Endothelial cell of umbilical vein (primary cell): Measurements from ENCODE around the gene ANGPTL2. TPM values are rescaled to one million over a fixed set of nuclear protein-coding genes. Genes with fewer than 3 reads are reported as not detected.

Experiments used
- BruUV-seq: library from RNA; stranded (reverse); fragments of 400-500 nt; replicated peaks from 2 replicates; lab custom pipeline; 2021; lab: Mats Ljungman, UMichigan
- CTCF ChIA-PET: fragments of 300-600, 350-600 bp; sonication (Branson Sonifier 250); formaldehyde crosslinking; loops from one replicate; lab custom pipeline; 2021; ENCODE audit warnings: antibody characterized with exemption, inconsistent platforms; lab: Charles Lee
- POLR2A ChIA-PET: fragments of 300-600, 350-600 bp; sonication (Branson Sonifier 250); formaldehyde crosslinking; loops from one replicate; lab custom pipeline; 2021; ENCODE audit warnings: antibody characterized with exemption, inconsistent platforms; lab: Charles Lee
- DNase-seq: peaks from one replicate; pipeline ENCODE4 v3.0.0-alpha.2; 2011; ENCODE audit warnings: low read depth, low spot score
- FAIRE-seq: peaks from 2 replicates; lab custom pipeline; 2011; peaks lifted over from hg19 to GRCh38; lab: Jason Lieb, UNC
- H2AFZ ChIP-seq: 2 replicates; pipeline ENCODE4 v1.6.0; 2012; ENCODE audit warnings: low read depth, low read length, control low read depth, inconsistent platforms
- H3K27ac ChIP-seq: 2 replicates; pipeline ENCODE4 v1.5.1; 2011; ENCODE audit warnings: low read depth, mild to moderate bottlenecking, control low read depth, low read length, moderate library complexity; ENCODE audit not compliant: insufficient read depth
- H3K27me3 ChIP-seq, 2 experiments: 2 replicates each; pipeline versions ENCODE4 v1.6.0 to v1.6.1; 2011; ENCODE audit warnings: low read length in 2 of 2, mixed read lengths in 1 of 2; ENCODE audit not compliant: control insufficient read depth in 2 of 2, insufficient read depth in 2 of 2
- H3K36me3 ChIP-seq, 2 experiments: 2 replicates in 1 of 2; 3 replicates in 1 of 2; pipeline ENCODE4 v1.5.1; 2011; ENCODE audit warnings: low read length in 2 of 2, mild to moderate bottlenecking in 1 of 2, moderate library complexity in 1 of 2; ENCODE audit not compliant: control insufficient read depth in 2 of 2, insufficient read depth in 2 of 2; ENCODE audit errors: extremely low read depth in 1 of 2
- H3K4me1 ChIP-seq: 3 replicates; pipeline ENCODE4 v1.5.1; 2011; ENCODE audit warnings: mild to moderate bottlenecking, low read length; ENCODE audit not compliant: control insufficient read depth, insufficient read depth; ENCODE audit errors: extremely low read depth
- H3K4me2 ChIP-seq: 2 replicates; pipeline ENCODE4 v1.6.1; 2011; ENCODE audit warnings: low read length, control low read depth, mixed read lengths; ENCODE audit not compliant: insufficient read depth
- H3K4me3 ChIP-seq, 3 experiments: fragments of 200-600 bp in 1 of 3; sonication (generic), shearing (Covaris generic) in 1 of 3; replicated peaks in 1 of 3; 2 replicates each; pipeline ENCODE4 v1.5.1; 2011 to 2016; ENCODE audit warnings: control low read depth in 3 of 3, low read length in 3 of 3, mild to moderate bottlenecking in 2 of 3, inconsistent platforms in 1 of 3, low read depth in 1 of 3, moderate library complexity in 1 of 3; ENCODE audit not compliant: insufficient read depth in 1 of 3
- H3K79me2 ChIP-seq: 2 replicates; pipeline ENCODE4 v1.6.0; 2012; ENCODE audit warnings: low read length, inconsistent platforms; ENCODE audit not compliant: control insufficient read depth, insufficient read depth
- H3K9ac ChIP-seq: replicated peaks from 2 replicates; pipeline ENCODE3; 2011; ENCODE audit warnings: low read length, control low read depth; ENCODE audit not compliant: insufficient read depth; ENCODE audit errors: extremely low read depth
- H3K9me1 ChIP-seq: replicated peaks from 3 replicates; pipeline ENCODE4 v1.6.0; 2011; ENCODE audit warnings: mild to moderate bottlenecking, low read length; ENCODE audit not compliant: control insufficient read depth, insufficient read depth; ENCODE audit errors: extremely low read depth
- H3K9me3 ChIP-seq: replicated peaks from 2 replicates; pipeline ENCODE4 v1.5.1; 2012; ENCODE audit warnings: low read length, inconsistent platforms; ENCODE audit not compliant: control insufficient read depth, insufficient read depth
- H4K20me1 ChIP-seq: replicated peaks from 2 replicates; pipeline ENCODE3; 2011; ENCODE audit warnings: mild to moderate bottlenecking, low read length; ENCODE audit not compliant: control insufficient read depth, insufficient read depth; ENCODE audit errors: extremely low read depth
- CTCF ChIP-seq, 2 donors: IDR thresholded peaks; 1 replicate in 1 of 2; 2 replicates in 1 of 2; pipeline ENCODE4 v1.5.1; 2011; ENCODE audit warnings: low read length in 2 of 2, mild to moderate bottlenecking in 2 of 2, moderate library complexity in 2 of 2, control low read depth in 1 of 2, inconsistent platforms in 1 of 2, low read depth in 1 of 2; ENCODE audit not compliant: insufficient read depth in 1 of 2; ENCODE audit errors: extremely low read depth in 1 of 2
- EZH2 ChIP-seq: IDR thresholded peaks from 2 replicates; pipeline ENCODE4 v1.6.1; 2012; ENCODE audit warnings: borderline replicate concordance, low read depth, mild to moderate bottlenecking, moderate library complexity, low read length, inconsistent platforms; ENCODE audit not compliant: severe bottlenecking
- FOS ChIP-seq: IDR thresholded peaks from 2 replicates; pipeline ENCODE4 v1.6.1; 2011; ENCODE audit warnings: mild to moderate bottlenecking, low read length, moderate library complexity, borderline replicate concordance; ENCODE audit not compliant: insufficient read depth
- GATA2 ChIP-seq: IDR thresholded peaks from 2 replicates; pipeline ENCODE4 v1.7.0; 2011; ENCODE audit warnings: low read depth, mild to moderate bottlenecking, moderate library complexity, mixed read lengths, low read length; ENCODE audit not compliant: insufficient read length, insufficient read depth
- MAX ChIP-seq: IDR thresholded peaks from 2 replicates; pipeline ENCODE4 v1.6.1; 2011; ENCODE audit not compliant: insufficient read depth, insufficient read length
- MYC ChIP-seq: IDR thresholded peaks from one replicate; pipeline ENCODE4 v1.6.1; 2011; ENCODE audit warnings: mild to moderate bottlenecking, low read depth, low read length
- POLR2A ChIP-seq: IDR thresholded peaks from 2 replicates; pipeline ENCODE4 v1.6.1; 2012; ENCODE audit warnings: low read depth, mild to moderate bottlenecking, control low read depth, low read length
- POLR2AphosphoS5 ChIP-seq: IDR thresholded peaks from 2 replicates; pipeline ENCODE4 v1.6.1; 2012; ENCODE audit warnings: low read depth, mild to moderate bottlenecking, control low read depth, low read length, moderate library complexity; ENCODE audit not compliant: insufficient read depth
- dilution Hi-C: fragments of 300-500 bp; cut with MboI; formaldehyde crosslinking; loops from one replicate; pipeline ENCODE4 v1.15.0; 2019; ENCODE audit warnings: low sequenced_read_pairs; ENCODE audit not compliant: extremely low pct_ligation_motif_present
- intact Hi-C: fragments of 100-400 bp; cut with micrococcal nuclease; formaldehyde crosslinking; loops from one replicate; pipeline ENCODE4 v1.10.0; 2022
- polyA plus RNA-seq, 4 experiments: library from polyadenylated mRNA; depleted of rRNA in 3 of 4; stranded (reverse) in 3 of 4; unstranded in 1 of 4; fragments of >200 nt; gene quantifications; 2 replicates each; pipeline versions ENCODE4 v1.2.1 to v1.2.3, GENCODE V29; 2011 to 2012; ENCODE audit warnings: missing spikeins in 1 of 4
- total RNA-seq: library from RNA; stranded (reverse); gene quantifications from 2 replicates; pipeline ENCODE4 v1.2.3, GENCODE V29; 2021

ANGPTL2 gene
- total and polyA plus RNA-seq, 2 donors (not counting 3 experiments of a cell fraction or from before 2014, with no cell fraction given) = 15.1 to 24.5 TPM

GRCh38 chr9:127038531-127038930 lies 83.9 kb downstream of the ANGPTL2 start:
- no peak for TF ChIP-seq POLR2A
- TF ChIP-seq MYC = no peak
- no peak for TF ChIP-seq FOS
- TF ChIP-seq CTCF (IDR thresholded peaks at IDR 0.05; ENCODE audit: extremely low read depth in 1 of 2, insufficient read depth in 1 of 2, low read depth in 1 of 2, low read length in 2 of 2) = no peak
- no peak for TF ChIP-seq EZH2
- no peak for TF ChIP-seq POLR2AphosphoS5
- TF ChIP-seq MAX = no peak
- TF ChIP-seq GATA2 = no peak
- Histone ChIP-seq H4K20me1 (no peaks in the 10 kb centered on the region), H3K9me1 (no peaks in the 10 kb centered on the region), H3K4me2 (no peak overlapping the region), H3K36me3 (no peaks in the 10 kb centered on the region), H3K4me3 (no peak overlapping the region), H2AFZ (no peak overlapping the region), H3K27ac (no peak overlapping the region), H3K9ac (no peak overlapping the region), H3K4me1 (no peaks in the 10 kb centered on the region), H3K27me3 (no peaks in the 10 kb centered on the region), H3K79me2 (no peaks in the 10 kb centered on the region), H3K9me3 (no peaks in the 10 kb centered on the region)
- ChIA-PET POLR2A (no interaction called here), CTCF (no interaction called here)
- DNase-seq = no peak
- no TSS peak for BruUV-seq
- dilution Hi-C loops = no loop called here
- intact Hi-C loops = no loop called here
- no peak for FAIRE-seq

Other genes starting within 250 kb of the ANGPTL2 start
- 5.5 and 6.8 TPM in 2 replicates for gene RALGPS1, start 207.9 kb downstream of the ANGPTL2 start, total RNA-seq
- 1.7 and 3.8 TPM in 2 replicates for gene RALGPS1, start 207.9 kb downstream of the ANGPTL2 start, polyA plus RNA-seq
- 5.2 and 8.3 TPM in 2 replicates for gene GARNL3, start 142.1 kb upstream of the ANGPTL2 start, total RNA-seq
- gene GARNL3, start 142.1 kb upstream of the ANGPTL2 start, polyA plus RNA-seq = 1.3 and 1.4 TPM in 2 replicates